ENCODE data around the gene CYTH2. TPM values are rescaled to one million over a fixed set of nuclear protein-coding genes. Genes with fewer than 3 reads are reported as not detected.

The CYTH2 gene
- total and polyA plus RNA-seq, 2 experiments from 2014 or later: 41.1 to 60.4 TPM

DNA sequence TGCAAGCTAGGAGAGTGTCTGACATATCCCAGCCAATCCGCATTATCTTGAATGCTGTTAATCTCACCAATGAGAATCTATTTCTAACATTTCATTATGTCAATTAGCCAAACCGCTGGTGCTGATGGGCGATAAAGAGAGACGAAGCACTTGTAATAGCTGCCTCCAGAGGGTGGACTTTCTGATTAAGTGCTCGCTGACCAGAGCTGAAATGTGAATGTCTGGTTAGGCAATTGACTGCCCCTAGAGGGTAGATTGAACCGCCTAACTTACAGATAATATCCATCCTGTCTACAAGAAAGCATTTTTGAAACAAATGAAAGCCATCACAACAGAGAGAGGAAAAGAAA is 23.9 kb upstream of the CYTH2 start:
- Mint-ChIP-seq H3K27ac (peak overlapping the region; percentile 98), H3K27me3 (ENCODE audit: insufficient read depth, low read depth, poor library complexity) (peaks cover 23% of the 10 kb centered on the region), H3K9me3 (no peaks in the 10 kb centered on the region; the same call in 2 of the 3 replicates), H3K4me1 (peaks cover 19% of the 10 kb centered on the region), H3K4me3 (peak overlapping the region; percentile 92), H3K36me3 (ENCODE audit: low read depth) (peaks cover 48% of the 10 kb centered on the region)
- Histone ChIP-seq H3K4me3 (peak overlapping the region; percentile 86), H4K20me1 (replicated peaks; ENCODE audit: insufficient read depth) (peaks cover 11% of the 10 kb centered on the region; the same call in 1 of the 2 replicates), H2AFZ (no peak overlapping the region), H3F3A (replicated peaks; ENCODE audit: low read depth) (peaks cover 35% of the 10 kb centered on the region), H3K27ac (ENCODE audit: low read depth) (peak overlapping the region; percentile 21), H3K27me3 (ENCODE audit: insufficient read depth) (peaks cover 30% of the 10 kb centered on the region), H3K4me1 (ENCODE audit: insufficient read depth) (peaks cover 22% of the 10 kb centered on the region), H3K79me2 (replicated peaks; ENCODE audit: insufficient read depth) (peaks cover 27% of the 10 kb centered on the region), H3K9me2 (ENCODE audit: insufficient read depth) (no peaks in the 10 kb centered on the region), H3K4me2 (peak overlapping the region; percentile 86), H3K36me3 (ENCODE audit: insufficient read depth) (peaks cover 19% of the 10 kb centered on the region)
- ATAC-seq (peak; percentile 37), DNase-seq (ENCODE audit: low spot score) (peak; percentile 84)
- TF ChIP-seq, protein P1, sequence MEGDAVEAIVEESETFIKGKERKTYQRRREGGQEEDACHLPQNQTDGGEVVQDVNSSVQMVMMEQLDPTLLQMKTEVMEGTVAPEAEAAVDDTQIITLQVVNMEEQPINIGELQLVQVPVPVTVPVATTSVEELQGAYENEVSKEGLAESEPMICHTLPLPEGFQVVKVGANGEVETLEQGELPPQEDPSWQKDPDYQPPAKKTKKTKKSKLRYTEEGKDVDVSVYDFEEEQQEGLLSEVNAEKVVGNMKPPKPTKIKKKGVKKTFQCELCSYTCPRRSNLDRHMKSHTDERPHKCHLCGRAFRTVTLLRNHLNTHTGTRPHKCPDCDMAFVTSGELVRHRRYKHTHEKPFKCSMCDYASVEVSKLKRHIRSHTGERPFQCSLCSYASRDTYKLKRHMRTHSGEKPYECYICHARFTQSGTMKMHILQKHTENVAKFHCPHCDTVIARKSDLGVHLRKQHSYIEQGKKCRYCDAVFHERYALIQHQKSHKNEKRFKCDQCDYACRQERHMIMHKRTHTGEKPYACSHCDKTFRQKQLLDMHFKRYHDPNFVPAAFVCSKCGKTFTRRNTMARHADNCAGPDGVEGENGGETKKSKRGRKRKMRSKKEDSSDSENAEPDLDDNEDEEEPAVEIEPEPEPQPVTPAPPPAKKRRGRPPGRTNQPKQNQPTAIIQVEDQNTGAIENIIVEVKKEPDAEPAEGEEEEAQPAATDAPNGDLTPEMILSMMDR (conservative IDR thresholded peaks at IDR 0.05; ENCODE audit: low read depth in 2 of 2): peak; percentile 42 to 65
- TF ChIP-seq EZH2phosphoT487 (IDR thresholded peaks at IDR 0.05; ENCODE audit: unreplicated experiment): no peak

DNA sequence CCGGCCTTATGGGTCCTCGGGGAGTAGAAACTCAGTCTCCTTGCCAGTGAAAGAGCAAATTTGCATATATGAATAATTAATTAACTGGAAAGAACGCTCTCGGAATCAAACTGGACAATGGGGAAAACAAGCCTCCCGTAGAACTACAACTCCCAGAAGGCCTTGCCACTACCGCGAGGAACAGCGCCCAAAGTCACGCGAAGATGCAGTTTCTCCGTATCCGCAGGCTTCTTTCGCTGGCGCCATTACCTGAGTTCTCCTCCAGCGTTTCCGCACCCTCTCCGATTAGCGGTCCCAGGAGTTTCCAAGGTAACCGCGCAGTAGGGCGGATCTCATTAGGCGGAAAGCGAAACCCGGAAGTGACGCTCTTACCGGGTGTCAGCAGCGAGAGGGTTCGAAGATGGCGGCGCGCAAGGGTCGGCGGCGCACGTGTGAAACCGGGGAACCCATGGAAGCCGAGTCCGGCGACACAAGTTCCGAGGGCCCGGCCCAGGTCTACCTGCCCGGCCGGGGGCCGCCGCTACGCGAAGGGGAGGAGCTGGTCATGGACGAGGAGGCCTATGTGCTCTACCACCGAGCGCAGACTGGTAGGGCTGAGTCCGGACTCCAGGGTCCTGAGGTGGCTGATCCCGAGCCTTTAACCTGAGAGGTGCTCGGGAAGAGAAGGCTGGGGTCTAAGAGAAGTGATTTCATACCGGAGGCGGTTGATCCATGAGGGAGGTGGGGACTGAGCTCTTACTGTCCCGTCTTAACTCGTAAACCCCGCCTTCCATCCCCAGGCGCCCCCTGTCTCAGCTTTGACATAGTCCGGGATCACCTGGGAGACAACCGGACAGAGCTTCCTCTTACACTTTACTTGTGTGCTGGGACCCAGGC is 23.3 kb upstream of the CYTH2 start, which contains the start of gene GRWD1:
Gene GRWD1 (plus strand): TSS at position 378 of the 876 bp plus-strand sequence. CDS start 23 bp downstream, at position 401.
- Histone ChIP-seq H3K4me3 (peak within 1 kb of the TSS; percentile 86), H4K20me1 (replicated peaks; ENCODE audit: insufficient read depth) (peaks cover 11% of the 10 kb centered on the region; the same call in 1 of the 2 replicates), H3K4me1 (ENCODE audit: insufficient read depth) (peaks cover 22% of the 10 kb centered on the region), H2AFZ (no peak within 1 kb of the TSS), H3K79me2 (replicated peaks; ENCODE audit: insufficient read depth) (peaks cover 27% of the 10 kb centered on the region), H3K9me2 (ENCODE audit: insufficient read depth) (no peaks in the 10 kb centered on the region), H3K4me2 (peak within 1 kb of the TSS; percentile 86), H3K27me3 (ENCODE audit: insufficient read depth) (peaks cover 28% of the 10 kb centered on the region), H3K27ac (ENCODE audit: low read depth) (peak within 1 kb of the TSS; percentile 21), H3K36me3 (ENCODE audit: insufficient read depth) (peaks cover 19% of the 10 kb centered on the region), H3F3A (replicated peaks; ENCODE audit: low read depth) (peaks cover 35% of the 10 kb centered on the region)
- Mint-ChIP-seq H3K36me3 (ENCODE audit: low read depth) (peaks cover 54% of the 10 kb centered on the region), H3K27me3 (ENCODE audit: insufficient read depth, low read depth, poor library complexity) (peaks cover 21% of the 10 kb centered on the region), H3K4me1 (peaks cover 19% of the 10 kb centered on the region), H3K4me3 (peak within 1 kb of the TSS; percentile 92), H3K27ac (peak within 1 kb of the TSS; percentile 98), H3K9me3 (no peaks in the 10 kb centered on the region; the same call in 2 of the 3 replicates)
- DNase-seq (ENCODE audit: low spot score) (peak; percentile 98), ATAC-seq (peak; percentile 78)
- TF ChIP-seq, protein P2, sequence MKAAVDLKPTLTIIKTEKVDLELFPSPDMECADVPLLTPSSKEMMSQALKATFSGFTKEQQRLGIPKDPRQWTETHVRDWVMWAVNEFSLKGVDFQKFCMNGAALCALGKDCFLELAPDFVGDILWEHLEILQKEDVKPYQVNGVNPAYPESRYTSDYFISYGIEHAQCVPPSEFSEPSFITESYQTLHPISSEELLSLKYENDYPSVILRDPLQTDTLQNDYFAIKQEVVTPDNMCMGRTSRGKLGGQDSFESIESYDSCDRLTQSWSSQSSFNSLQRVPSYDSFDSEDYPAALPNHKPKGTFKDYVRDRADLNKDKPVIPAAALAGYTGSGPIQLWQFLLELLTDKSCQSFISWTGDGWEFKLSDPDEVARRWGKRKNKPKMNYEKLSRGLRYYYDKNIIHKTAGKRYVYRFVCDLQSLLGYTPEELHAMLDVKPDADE (IDR thresholded peaks at IDR 0.05): peak; percentile 84
- no peak for TF ChIP-seq EZH2 (IDR thresholded peaks at IDR 0.05; ENCODE audit: low read depth, unreplicated experiment)
- TF ChIP-seq EZH2phosphoT487 (IDR thresholded peaks at IDR 0.05; ENCODE audit: unreplicated experiment): no peak
- peak; percentile 91 for TF ChIP-seq CREB1 (CRISPR knock-in tag; IDR thresholded peaks at IDR 0.05; ENCODE audit: low read depth)
- TF ChIP-seq STAT1 (IDR thresholded peaks at IDR 0.05; ENCODE audit: unreplicated experiment): no peak
- no peak for TF ChIP-seq JUNB (IDR thresholded peaks at IDR 0.05; ENCODE audit: unreplicated experiment)
- TF ChIP-seq ZNF331 (CRISPR knock-in tag; IDR thresholded peaks at IDR 0.05; ENCODE audit: low read depth): no peak
- peak; percentile 83 for TF ChIP-seq POLR2AphosphoS5 (IDR thresholded peaks at IDR 0.05; ENCODE audit: low read depth)
- no peak for TF ChIP-seq ZNF114 (CRISPR knock-in tag; IDR thresholded peaks at IDR 0.05)
- TF ChIP-seq, protein P3, sequence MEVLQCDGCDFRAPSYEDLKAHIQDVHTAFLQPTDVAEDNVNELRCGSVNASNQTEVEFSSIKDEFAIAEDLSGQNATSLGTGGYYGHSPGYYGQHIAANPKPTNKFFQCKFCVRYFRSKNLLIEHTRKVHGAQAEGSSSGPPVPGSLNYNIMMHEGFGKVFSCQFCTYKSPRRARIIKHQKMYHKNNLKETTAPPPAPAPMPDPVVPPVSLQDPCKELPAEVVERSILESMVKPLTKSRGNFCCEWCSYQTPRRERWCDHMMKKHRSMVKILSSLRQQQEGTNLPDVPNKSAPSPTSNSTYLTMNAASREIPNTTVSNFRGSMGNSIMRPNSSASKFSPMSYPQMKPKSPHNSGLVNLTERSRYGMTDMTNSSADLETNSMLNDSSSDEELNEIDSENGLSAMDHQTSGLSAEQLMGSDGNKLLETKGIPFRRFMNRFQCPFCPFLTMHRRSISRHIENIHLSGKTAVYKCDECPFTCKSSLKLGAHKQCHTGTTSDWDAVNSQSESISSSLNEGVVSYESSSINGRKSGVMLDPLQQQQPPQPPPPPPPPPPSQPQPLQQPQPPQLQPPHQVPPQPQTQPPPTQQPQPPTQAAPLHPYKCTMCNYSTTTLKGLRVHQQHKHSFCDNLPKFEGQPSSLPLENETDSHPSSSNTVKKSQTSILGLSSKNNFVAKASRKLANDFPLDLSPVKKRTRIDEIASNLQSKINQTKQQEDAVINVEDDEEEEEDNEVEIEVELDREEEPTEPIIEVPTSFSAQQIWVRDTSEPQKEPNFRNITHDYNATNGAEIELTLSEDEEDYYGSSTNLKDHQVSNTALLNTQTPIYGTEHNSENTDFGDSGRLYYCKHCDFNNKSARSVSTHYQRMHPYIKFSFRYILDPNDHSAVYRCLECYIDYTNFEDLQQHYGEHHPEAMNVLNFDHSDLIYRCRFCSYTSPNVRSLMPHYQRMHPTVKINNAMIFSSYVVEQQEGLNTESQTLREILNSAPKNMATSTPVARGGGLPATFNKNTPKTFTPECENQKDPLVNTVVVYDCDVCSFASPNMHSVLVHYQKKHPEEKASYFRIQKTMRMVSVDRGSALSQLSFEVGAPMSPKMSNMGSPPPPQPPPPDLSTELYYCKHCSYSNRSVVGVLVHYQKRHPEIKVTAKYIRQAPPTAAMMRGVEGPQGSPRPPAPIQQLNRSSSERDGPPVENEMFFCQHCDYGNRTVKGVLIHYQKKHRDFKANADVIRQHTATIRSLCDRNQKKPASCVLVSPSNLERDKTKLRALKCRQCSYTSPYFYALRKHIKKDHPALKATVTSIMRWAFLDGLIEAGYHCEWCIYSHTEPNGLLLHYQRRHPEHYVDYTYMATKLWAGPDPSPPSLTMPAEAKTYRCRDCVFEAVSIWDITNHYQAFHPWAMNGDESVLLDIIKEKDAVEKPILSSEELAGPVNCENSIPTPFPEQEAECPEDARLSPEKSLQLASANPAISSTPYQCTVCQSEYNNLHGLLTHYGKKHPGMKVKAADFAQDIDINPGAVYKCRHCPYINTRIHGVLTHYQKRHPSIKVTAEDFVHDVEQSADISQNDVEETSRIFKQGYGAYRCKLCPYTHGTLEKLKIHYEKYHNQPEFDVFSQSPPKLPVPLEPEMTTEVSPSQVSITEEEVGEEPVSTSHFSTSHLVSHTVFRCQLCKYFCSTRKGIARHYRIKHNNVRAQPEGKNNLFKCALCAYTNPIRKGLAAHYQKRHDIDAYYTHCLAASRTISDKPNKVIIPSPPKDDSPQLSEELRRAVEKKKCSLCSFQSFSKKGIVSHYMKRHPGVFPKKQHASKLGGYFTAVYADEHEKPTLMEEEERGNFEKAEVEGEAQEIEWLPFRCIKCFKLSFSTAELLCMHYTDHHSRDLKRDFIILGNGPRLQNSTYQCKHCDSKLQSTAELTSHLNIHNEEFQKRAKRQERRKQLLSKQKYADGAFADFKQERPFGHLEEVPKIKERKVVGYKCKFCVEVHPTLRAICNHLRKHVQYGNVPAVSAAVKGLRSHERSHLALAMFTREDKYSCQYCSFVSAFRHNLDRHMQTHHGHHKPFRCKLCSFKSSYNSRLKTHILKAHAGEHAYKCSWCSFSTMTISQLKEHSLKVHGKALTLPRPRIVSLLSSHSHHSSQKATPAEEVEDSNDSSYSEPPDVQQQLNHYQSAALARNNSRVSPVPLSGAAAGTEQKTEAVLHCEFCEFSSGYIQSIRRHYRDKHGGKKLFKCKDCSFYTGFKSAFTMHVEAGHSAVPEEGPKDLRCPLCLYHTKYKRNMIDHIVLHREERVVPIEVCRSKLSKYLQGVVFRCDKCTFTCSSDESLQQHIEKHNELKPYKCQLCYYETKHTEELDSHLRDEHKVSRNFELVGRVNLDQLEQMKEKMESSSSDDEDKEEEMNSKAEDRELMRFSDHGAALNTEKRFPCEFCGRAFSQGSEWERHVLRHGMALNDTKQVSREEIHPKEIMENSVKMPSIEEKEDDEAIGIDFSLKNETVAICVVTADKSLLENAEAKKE (CRISPR knock-in tag; IDR thresholded peaks at IDR 0.05): no peak

Measured in GM23338 (cell line).